KOPT-K1 (cell line): Measurements from ENCODE around the gene EIF3J.
A peak's percentile ranks its signal among the peaks of the same experiment; 100 is the strongest.
"Not testable (repeated sequence)": the region's sequence is repeated elsewhere in the genome, so short reads cannot be mapped to it uniquely, and the experiment has no call there.

Source experiments
- H3K27ac ChIP-seq: fragments of 200-600 bp; sonication (generic); 2 replicates; pipeline ENCODE4 v1.5.1; 2016; ENCODE audit warnings: antibody characterized with exemption, mild to moderate bottlenecking, low read depth, low read length; ENCODE audit not compliant: poor library complexity, severe bottlenecking
- H3K36me3 ChIP-seq: fragments of 200-600 bp; sonication (generic); 2 replicates; pipeline ENCODE4 v1.5.1; 2017; ENCODE audit warnings: antibody characterized with exemption, mild to moderate bottlenecking, low read length, moderate library complexity; ENCODE audit not compliant: insufficient read depth
- H3K9me3 ChIP-seq: fragments of 200-600 bp; sonication (generic); 2 replicates; pipeline ENCODE4 v1.5.1; 2017; ENCODE audit warnings: antibody characterized with exemption, low read length, mild to moderate bottlenecking; ENCODE audit not compliant: insufficient read depth, poor library complexity, severe bottlenecking

EIF3J gene

GRCh38 chr15:44532689-44533088, 4.3 kb upstream of the EIF3J start:
- no peaks in the 10 kb centered on the region for H3K9me3 ChIP-seq
- no peaks in the 10 kb centered on the region; the same call in 1 of the 2 replicates for H3K36me3 ChIP-seq
- H3K27ac ChIP-seq = no peak overlapping the region

GRCh38 chr15:44535092-44535491, 1.9 kb upstream of the EIF3J start:
- H3K36me3 ChIP-seq = peaks cover 10% of the 10 kb centered on the region
- H3K9me3 ChIP-seq = no peaks in the 10 kb centered on the region
- H3K27ac ChIP-seq = no peak overlapping the region

GRCh38 chr15:44535523-44536301, 1.2 kb upstream of the EIF3J start:
- Histone ChIP-seq H3K27ac (peak overlapping the region; percentile 88), H3K36me3 (peaks cover 16% of the 10 kb centered on the region)

GRCh38 chr15:44536302-44536961, 515 bp upstream of the EIF3J start:
- Histone ChIP-seq H3K9me3 (no peaks in the 10 kb centered on the region), H3K27ac (peak overlapping the region; percentile 88)

More at GRCh38 chr15:44535523-44536301, 1.2 kb upstream of the EIF3J start:
- H3K9me3 ChIP-seq = no peaks in the 10 kb centered on the region

GRCh38 chr15:44537735-44538240, 841 bp downstream of the EIF3J start:
- Histone ChIP-seq H3K27ac (peak overlapping the region; percentile 88), H3K9me3 (no peaks in the 10 kb centered on the region), H3K36me3 (peaks cover 36% of the 10 kb centered on the region)

More at GRCh38 chr15:44536302-44536961, 515 bp upstream of the EIF3J start:
- H3K36me3 ChIP-seq = peaks cover 23% of the 10 kb centered on the region

- Histone ChIP-seq H3K36me3 (peaks cover 50% of the 10 kb centered on the region), H3K9me3 (no peaks in the 10 kb centered on the region), H3K27ac (no peak overlapping the region)
Observed at GRCh38 chr15:44541282-44541958, 4.5 kb downstream of the EIF3J start.

- H3K27ac ChIP-seq = no peak overlapping the region
- H3K9me3 ChIP-seq = no peaks in the 10 kb centered on the region
- H3K36me3 ChIP-seq = peaks cover 50% of the 10 kb centered on the region
Observed at GRCh38 chr15:44542596-44542995, 5.6 kb downstream of the EIF3J start.

- not testable (repeated sequence) for H3K27ac ChIP-seq, H3K9me3 ChIP-seq
- peaks cover 51% of the 10 kb centered on the region for H3K36me3 ChIP-seq
Observed at GRCh38 chr15:44544745-44545144, 7.8 kb downstream of the EIF3J start.

- Histone ChIP-seq H3K36me3 (peaks cover 49% of the 10 kb centered on the region), H3K27ac (no peak overlapping the region)
Observed at GRCh38 chr15:44545913-44546802, 9.2 kb downstream of the EIF3J start.

GRCh38 chr15:44549152-44549551, 12.2 kb downstream of the EIF3J start:
- not testable (repeated sequence) for H3K9me3 ChIP-seq, H3K27ac ChIP-seq
- H3K36me3 ChIP-seq = peaks cover 46% of the 10 kb centered on the region

More at GRCh38 chr15:44545913-44546802, 9.2 kb downstream of the EIF3J start:
- H3K9me3 ChIP-seq = no peaks in the 10 kb centered on the region

GRCh38 chr15:44550256-44550655, 13.3 kb downstream of the EIF3J start:
- no peak overlapping the region for H3K27ac ChIP-seq
- H3K9me3 ChIP-seq = no peaks in the 10 kb centered on the region
- H3K36me3 ChIP-seq = peaks cover 56% of the 10 kb centered on the region

- Histone ChIP-seq H3K36me3 (peaks cover 61% of the 10 kb centered on the region), H3K9me3 (no peaks in the 10 kb centered on the region), H3K27ac (no peak overlapping the region)
Observed at GRCh38 chr15:44550734-44551133, 13.8 kb downstream of the EIF3J start.

GRCh38 chr15:44554934-44555723, 18.2 kb downstream of the EIF3J start:
- H3K9me3 ChIP-seq = no peaks in the 10 kb centered on the region
- peaks cover 93% of the 10 kb centered on the region for H3K36me3 ChIP-seq
- no peak overlapping the region for H3K27ac ChIP-seq

- H3K27ac ChIP-seq = not testable (repeated sequence)
- H3K36me3 ChIP-seq = peaks cover 100% of the 10 kb centered on the region
- peaks cover 15% of the 10 kb centered on the region for H3K9me3 ChIP-seq
Observed at GRCh38 chr15:44560926-44561325, 24.0 kb downstream of the EIF3J start.
